Measurements from ENCODE around the gene CEBPA.

CEBPA gene

GRCh38 chr19:33261511-33262189 lies 40.7 kb downstream of the CEBPA start:
- intact Hi-C loops (cut with DNase I), result no loop called here
- DNase-seq, result peak in 1 of 42 donors; percentile 21

DNA sequence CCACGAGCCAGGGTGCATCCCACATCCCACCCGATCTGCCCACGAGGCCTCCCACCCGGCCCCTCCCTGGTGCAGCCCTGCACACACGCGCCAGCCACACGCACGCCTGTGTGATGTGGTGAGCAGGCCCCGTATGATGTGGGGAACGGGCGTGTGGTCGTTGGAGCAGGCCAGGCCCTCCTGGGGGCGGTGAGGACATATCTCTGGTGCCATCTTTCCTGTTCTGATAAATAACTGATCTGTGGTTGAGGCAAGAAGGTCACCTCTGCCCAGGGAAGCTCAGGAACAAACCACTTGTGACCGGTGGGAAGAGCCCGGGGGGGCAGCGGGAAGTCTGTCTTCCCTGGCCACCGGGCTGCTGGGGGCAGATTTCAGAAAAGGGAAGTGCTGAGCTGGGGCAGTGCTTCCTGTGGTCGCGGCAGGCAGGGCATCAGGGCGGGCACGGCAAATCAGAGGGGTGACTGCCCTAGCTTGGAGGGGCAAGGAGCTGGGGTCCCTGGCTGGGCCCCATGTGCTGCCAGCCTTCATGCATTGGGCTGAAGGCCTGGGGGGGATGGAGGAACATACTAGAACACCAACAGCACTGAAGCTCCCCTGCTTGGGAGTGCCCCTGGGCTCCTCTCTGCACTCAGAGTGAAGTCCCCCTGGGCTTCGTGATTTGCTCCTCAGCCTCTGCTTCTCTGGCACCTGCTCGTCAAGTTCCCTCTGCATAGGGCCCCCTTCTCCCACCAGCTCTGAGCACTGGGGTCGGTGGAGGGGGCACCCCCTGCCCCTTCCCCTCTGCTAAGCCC lies 41.5 kb downstream of the CEBPA start:
- DNase-seq, result peak in 25 of 42 donors; percentile 21 to 64 (median 44)
- intact Hi-C loops (cut with DNase I), result no loop called here

DNA sequence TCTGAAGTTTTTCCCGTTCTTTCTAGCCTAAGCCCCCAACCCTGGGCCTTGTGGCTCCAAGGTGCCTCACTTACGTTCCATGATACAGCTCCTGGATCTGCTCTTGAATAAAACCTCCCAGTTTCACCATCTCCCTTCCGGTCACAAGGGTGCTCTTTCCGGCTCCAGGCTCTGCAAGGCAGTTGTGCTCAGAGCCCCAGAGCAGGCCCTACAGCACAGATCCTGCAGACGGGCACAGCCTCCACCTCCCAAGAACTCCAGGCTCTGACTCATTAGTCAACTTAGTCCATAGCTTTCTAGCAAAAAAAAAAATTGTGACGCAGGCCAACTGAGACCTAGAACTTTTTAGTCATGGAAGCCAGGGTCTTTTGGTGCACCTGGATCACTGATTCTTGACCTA lies 42.8 kb downstream of the CEBPA start:
- intact Hi-C loops (cut with DNase I), result no loop called here
- DNase-seq, result peak in 4 of 42 donors; percentile 27 to 44 (median 40)

- intact Hi-C loops (cut with DNase I), result no loop called here
- no peak for DNase-seq
Observed at GRCh38 chr19:33257828-33258227, 44.5 kb downstream of the CEBPA start.

DNA sequence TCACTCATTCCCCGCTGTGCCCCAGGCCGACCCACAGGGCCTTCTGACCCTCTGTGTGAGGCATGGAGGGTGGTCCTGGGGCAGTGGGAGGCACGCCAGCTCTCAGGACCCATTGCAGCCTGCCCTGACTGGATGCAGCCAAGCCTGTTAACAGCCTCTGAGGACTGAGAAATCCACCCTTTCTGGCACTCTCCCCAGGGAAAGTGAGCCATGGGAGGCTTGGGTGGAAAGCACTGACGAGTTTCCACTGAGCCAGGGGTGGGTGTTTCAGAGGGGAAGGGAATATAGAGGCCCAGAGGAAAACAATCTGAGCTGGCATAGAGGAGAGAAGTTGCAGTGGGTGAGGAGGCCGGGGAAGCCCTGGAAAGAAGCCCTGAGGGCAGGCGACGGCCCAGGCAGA lies 46.1 kb downstream of the CEBPA start:
- DNase-seq, result peak in 1 of 42 donors; percentile 58
- intact Hi-C loops (cut with DNase I), result no loop called here

- DNase-seq, result no peak
- intact Hi-C loops (cut with DNase I), result no loop called here
Observed at GRCh38 chr19:33255781-33256180, 46.6 kb downstream of the CEBPA start.

DNA sequence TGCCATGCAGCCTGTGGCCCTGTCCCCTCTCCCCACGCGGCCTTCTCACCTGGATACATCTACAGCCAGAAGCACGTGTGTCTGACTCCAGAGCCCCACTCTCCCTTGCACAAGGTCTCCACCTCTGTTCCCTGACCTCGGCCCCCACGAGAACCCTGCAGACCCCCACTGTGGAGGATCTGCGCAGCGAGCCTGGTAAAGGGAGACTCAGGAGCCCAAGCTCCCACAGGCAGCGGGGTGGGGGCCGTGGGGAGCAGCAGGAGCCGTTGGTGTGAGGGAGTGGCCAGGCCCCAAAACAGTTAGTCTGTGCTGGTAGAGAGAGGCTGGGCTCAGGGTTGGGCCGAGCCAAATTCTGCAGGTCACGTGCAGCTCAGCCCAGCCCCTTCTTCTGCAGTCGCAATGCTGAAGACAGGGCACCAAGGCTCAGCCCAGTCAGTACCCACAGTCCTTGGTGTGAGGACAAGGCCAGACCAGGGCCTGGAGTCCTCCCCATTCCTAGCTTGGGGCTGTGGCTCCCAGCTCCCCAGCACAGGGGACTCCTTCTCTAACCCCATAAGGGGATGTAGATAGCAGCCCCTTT lies 48.0 kb downstream of the CEBPA start:
- DNase-seq, result no peak
- intact Hi-C loops (cut with DNase I), result no loop called here

- DNase-seq, result peak in 9 of 42 donors; percentile 18 to 58 (median 35)
- intact Hi-C loops (cut with DNase I), result no loop called here
Observed at GRCh38 chr19:33252971-33253370, 49.4 kb downstream of the CEBPA start.

DNA sequence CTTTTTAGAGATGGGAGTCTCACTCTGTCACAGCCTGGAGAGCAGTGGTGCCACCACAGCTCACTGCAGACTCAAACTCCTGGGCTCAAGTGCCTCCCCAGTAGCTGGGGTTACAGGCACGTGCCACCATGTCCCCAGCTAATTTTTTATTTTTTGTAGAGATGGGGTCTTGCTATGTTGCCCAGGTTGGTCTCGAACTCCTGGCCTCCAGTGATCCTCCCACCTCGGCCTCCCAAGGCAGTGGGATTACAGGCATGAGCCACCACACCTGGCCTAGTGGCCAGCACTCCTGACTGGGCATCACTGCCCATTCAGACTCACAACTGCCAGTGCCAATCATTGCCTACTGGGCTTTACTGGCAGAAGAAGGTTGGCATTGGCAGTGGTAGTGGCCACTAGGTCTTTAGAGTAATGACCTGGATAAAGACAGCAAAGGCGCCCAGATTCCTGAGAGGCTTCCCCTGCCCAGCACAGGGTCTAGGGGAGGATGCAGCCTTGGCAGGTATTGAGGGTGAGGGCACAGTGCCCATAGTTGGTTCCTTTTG lies 49.8 kb downstream of the CEBPA start:
- DNase-seq, result no peak
- intact Hi-C loops (cut with DNase I), result no loop called here

DNA sequence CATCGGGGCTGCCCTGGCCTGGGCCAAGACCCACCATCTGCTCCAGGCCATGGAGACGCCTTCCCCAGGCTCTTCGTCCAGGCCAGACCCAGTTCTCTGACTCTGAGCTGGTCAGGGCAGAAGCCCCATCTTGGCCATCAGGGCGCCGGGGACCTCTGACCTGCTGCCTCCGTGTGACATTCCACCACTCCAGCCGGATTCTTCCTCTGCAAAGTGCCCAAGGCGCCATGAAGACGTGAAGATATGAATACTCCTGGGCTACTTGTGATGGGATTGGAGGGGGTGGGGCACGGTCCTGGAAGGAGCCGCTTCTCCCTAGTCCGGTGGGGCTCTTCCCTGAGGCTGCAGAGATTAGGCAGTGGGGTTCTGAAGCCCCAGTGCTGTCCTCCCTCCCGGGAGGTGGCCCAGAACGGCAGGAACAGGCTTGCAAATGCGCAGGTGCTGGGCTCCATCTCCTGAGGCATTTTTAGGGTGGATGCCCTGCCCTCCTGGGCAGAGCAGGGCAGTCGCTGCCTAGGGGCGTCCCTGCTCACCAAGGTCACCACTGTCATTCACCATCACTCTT lies 50.7 kb downstream of the CEBPA start:
- intact Hi-C loops (cut with DNase I), result no loop called here
- DNase-seq, result no peak

GRCh38 chr19:33251076-33251475 lies 51.3 kb downstream of the CEBPA start:
- DNase-seq, result no peak
- intact Hi-C loops (cut with DNase I), result no loop called here

DNA sequence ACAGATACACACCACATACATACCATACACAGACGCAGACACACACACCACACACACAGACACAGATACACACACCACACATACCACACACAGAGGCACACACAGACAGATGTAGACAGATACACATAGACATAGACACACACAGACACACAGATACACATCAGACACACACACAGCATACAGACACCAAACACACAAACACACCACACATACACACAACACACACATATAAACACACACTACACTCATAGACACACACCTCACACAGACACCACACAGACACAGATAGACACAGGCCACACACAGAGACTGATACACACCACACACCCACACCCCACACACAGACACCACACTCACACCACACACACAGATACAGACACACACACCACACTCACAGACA lies 51.8 kb downstream of the CEBPA start:
- no peak for DNase-seq
- intact Hi-C loops (cut with DNase I), result no loop called here

Measured in head of caudate nucleus (tissue), 42 donors.